NCI-H82 (cell line): Measurements from ENCODE around the gene CACNA1C.

ENCODE experiments used
- DNase-seq: peaks from one replicate; lab custom pipeline; 2025; lab: John Stamatoyannopoulos, UW

The CACNA1C gene

GRCh38 chr12:2344476-2344875 lies 291.7 kb downstream of the CACNA1C start:
- DNase-seq: no peak

- no peak for DNase-seq
These were observed 292.1 kb downstream of the CACNA1C start for GRCh38 chr12:2344885-2345284.

GRCh38 chr12:2345902-2346301 lies 293.1 kb downstream of the CACNA1C start:
- no peak for DNase-seq

GRCh38 chr12:2346416-2346815 lies 293.6 kb downstream of the CACNA1C start:
- no peak for DNase-seq

DNA sequence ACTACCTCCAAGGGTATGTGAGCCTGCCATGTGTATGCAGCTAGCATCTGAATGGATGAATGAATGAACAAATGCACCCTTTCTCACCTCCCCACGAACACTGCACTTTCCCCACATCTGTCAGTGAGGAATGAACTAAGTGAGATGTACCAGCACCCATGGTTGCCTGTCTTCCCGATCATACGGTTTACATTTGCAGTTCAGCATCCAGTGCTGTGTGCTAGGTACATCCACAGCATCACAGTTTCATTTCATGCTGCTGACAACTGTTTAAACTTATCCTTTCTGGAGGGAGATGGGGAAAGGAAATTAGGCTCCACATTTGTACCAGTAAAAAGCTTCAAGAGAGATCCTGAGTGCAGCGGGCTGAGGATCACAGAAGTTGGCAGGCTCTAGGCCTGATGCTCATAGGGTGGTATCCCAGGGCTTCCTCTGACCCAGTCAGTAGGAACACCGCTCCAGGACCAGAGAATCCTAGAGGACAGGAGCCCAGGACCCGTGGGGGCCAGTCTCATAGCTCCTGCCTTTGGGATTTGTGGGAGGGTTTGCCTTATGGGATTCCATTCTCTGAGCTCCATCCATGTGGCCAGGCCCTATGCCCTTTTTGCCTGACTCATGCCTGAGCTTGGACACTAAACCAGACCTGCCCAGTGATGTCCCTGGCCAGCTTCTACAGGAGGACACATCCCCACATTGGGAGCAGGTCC lies 294.5 kb downstream of the CACNA1C start:
- no peak for DNase-seq

DNA sequence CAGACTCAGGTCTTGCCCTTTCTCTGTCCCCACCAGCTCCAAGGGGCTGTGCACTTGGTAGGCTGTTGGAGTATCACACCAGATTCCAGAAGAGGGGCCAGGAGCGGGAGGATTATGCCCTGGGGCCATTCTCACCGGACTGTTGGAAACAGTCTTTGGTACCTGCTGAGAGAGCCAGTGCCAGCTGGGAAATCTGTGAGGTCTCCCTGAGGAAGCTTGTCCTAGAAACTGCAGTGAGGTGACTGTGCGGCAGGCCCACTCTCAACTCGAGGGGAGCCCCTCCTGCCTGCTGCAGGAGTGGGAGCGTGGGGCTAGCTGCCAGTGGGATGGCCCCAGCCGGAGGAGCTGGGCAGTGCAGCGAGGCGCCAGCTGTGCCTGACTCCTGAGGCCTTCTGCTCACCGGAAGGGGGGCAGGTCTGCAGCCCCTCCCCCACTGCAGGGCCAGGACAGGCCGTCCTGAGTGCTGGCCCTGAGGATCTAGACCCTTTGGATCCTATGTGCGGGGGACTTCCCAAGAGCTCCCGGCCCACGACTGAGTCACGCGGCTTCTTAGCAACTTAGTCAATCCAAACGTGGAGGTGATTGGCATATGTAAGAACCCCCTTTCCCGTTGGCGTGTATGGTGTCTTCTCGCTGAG lies 295.2 kb downstream of the CACNA1C start:
- DNase-seq: no peak

DNA sequence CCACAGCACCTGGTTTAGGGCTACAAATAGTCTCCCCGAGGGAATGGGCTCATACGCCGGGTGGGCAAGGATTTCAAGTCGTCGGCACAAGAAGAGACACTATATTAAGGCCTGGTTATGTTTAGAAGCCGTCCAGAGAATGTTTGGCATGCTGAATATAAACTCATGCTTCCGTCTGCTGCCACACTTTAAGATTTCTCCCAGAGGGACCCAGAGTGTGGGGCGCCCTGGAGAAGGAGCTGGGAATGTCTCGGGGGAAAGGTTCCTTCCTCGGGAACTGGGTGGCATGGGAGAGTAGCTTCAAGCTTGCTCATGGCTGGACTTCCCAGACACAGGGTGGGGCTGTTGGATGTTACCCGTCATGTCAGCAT lies 295.7 kb downstream of the CACNA1C start:
- DNase-seq: no peak

DNA sequence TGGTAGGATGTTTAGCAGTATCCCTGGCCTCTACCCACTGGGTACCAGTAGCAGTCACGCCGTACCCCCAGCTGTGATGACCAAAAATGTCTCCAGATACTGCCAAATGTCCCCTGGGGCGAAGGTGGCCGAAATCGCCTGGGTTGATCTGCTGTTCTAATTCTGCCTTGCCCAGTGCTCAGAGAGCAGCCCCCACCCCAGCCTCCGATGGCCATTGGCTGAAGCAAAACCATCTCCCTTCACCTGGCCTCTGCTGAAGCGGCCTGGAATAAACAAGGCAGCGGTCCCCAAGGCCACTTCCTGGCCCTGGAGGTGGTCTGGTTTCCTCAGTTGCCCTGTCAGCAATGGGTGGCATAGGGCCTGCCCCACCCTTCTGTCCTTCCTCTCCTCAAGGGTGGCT lies 298.4 kb downstream of the CACNA1C start:
- DNase-seq: no peak

DNA sequence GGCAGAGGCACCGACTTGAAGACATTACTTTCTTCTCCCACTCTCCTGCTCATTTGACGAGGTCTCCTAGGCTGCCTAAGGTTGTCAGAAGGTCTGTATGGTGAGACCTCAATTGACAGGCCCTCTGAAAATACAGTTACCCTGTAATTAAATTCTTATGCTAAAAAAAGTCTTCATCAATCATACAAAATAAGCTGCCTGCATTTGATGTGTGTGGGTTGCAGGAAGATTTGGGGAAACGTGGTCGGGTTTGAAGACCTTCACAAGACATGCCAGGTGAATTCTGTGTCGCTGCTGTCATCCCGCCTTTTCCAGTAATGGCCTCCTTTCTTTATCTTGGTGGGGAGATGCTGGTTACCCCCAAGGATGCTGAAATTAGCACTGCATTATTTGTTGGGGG lies 299.4 kb downstream of the CACNA1C start:
- no peak for DNase-seq

DNA sequence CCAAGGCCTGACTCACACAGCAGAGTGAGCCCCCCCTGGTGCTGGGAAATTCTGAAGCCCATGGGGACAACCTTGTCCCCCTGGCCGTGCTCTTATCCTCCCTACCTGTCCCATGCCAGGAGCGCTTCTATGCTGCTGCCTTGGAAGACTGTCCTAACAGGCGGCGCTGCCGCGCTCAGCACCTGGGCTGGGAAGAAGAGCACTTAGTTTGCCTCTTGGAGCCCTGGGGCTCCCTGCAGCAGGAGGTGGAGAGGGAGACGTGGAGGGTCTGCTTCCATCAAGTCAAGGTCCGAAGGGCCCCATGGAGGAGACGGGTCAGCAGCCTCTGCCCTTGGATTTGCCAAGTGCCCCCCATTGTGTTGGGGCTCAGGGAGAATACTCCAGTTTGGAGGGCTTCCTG lies 300.5 kb downstream of the CACNA1C start:
- DNase-seq: no peak

DNA sequence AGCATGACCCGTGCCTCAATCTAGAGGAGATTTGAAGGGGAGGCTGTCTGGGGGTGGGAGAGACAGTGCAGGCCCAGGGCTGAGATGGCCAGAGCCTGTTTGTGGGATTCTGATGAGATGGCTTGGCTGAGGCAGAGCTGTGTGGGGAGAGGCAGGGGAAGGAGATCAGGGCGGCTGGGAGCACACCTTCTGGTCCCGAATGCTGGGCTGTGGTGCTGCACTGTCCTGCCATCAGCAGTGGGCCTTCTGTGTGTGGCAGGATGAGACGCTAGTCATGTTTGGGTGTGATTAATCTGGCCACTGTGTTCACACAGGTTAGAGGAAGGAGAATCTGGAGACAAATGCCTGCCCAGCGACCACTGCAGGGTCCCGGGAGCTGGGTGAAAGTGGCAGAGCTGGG lies 300.9 kb downstream of the CACNA1C start:
- no peak for DNase-seq

- DNase-seq: peak; percentile 77
These were observed 301.6 kb downstream of the CACNA1C start for GRCh38 chr12:2354151-2354991.

DNA sequence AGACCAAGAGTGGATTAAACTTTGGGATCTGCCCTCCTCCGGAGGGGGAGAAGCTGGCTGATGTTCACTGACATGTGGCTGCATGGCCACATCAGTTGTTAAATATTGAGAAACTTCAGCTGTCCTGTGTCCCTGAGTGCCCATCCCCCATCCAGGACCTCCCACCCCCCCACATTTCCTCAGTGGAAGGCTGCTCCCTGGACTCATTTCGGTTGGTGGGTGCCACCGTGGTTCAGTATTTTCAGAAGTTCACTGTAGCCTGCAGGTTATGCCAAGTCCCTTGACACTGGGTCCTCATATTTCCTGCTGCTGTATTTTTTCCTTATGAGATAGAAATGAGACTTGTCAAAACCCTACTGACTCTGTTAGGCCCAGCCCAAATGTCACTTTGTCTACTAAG lies 302.4 kb downstream of the CACNA1C start:
- DNase-seq: peak; percentile 85

DNA sequence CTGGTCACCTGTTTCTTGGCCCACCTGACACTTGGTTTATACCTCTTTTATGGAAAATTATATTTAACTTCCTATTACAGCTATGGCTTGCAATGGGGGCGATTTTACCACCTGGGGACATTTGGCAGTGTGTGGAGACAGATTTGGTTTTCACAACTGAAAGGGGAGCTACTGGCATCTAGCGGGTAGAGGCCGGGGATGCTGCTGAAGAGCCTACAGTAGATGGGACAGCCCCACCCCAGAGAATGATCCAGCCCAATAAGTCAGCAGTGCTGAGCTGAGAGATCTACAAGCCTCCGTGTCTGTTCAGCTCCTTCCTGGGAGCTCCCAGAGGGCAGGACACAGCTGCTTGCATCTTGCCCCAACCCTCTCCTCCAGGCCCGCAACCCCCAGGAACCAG lies 302.8 kb downstream of the CACNA1C start:
- DNase-seq: peak; percentile 35

GRCh38 chr12:2356601-2357125 lies 303.9 kb downstream of the CACNA1C start:
- DNase-seq: no peak

- DNase-seq: peak; percentile 33
These were observed 306.3 kb downstream of the CACNA1C start for GRCh38 chr12:2358986-2359658.

- no peak for DNase-seq
These were observed 307.2 kb downstream of the CACNA1C start for GRCh38 chr12:2359725-2360629.

GRCh38 chr12:2360630-2361170 lies 307.9 kb downstream of the CACNA1C start:
- no peak for DNase-seq

- DNase-seq: no peak
These were observed 311.2 kb downstream of the CACNA1C start for GRCh38 chr12:2363836-2364609.

DNA sequence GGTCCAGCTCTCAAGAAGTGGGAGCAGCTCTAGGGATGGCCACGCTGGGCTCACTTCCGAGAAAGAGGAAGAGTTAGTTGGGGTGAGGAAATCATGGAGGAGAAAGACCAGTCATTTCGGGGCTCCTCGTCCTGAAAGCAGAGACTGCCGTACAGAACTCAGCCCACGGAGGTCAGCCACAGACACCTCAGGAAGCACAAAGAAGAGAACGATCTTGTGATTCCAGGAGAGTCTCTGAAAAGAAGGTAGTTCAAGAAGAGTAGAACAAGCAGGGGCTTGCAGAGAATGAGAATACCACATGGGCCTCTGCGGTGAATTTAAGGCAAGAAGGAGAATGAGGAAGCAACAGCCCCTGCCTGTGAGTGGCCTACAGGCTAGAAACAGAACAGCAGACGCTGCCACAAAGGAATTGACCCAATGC lies 311.9 kb downstream of the CACNA1C start:
- no peak for DNase-seq
